ENCODE data around the gene MFAP5. TPM values are rescaled to one million over a fixed set of nuclear protein-coding genes. Genes with fewer than 3 reads are reported as not detected.

The MFAP5 gene
- polyA plus RNA-seq, 3 donors = not detected

- WGBS (ENCODE audit: insufficient coverage) = no CpG with 5 or more reads among the region's 8 CpGs
- Histone ChIP-seq H2AFZ (ENCODE audit: insufficient read depth, low read depth, low read length, poor library complexity, severe bottlenecking) (no peak overlapping the region), H3K4me3 (replicated peaks in 1 of 3; ENCODE audit: low read depth in 2 of 3, low read length in 3 of 3) (no peak overlapping the region), H3K4me1 (ENCODE audit: control insufficient read depth in 1 of 2, insufficient read depth in 2 of 2, low read length in 2 of 2) (no peaks in the 10 kb centered on the region), H4K20me1 (ENCODE audit: insufficient read depth, low read length) (no peaks in the 10 kb centered on the region), H3K27me3 (ENCODE audit: control insufficient read depth in 2 of 2, insufficient read depth in 2 of 2, low read length in 2 of 2) (no peaks in the 10 kb centered on the region), H3K36me3 (replicated peaks in 1 of 2; ENCODE audit: control insufficient read depth in 1 of 2, insufficient read depth in 2 of 2, low read length in 2 of 2) (no peaks in the 10 kb centered on the region), H3K9me3 (replicated peaks in 1 of 2; ENCODE audit: control insufficient read depth in 1 of 2, insufficient read depth in 1 of 2, low read length in 2 of 2) (no peaks in the 10 kb centered on the region), H3K4me2 (replicated peaks; ENCODE audit: extremely low read depth, low read length, poor library complexity, severe bottlenecking) (no peak overlapping the region), H3K79me2 (ENCODE audit: insufficient read depth, low read length) (no peaks in the 10 kb centered on the region), H3K27ac (ENCODE audit: low read depth in 1 of 2, low read length in 2 of 2) (no peak overlapping the region), H3K9ac (ENCODE audit: insufficient read depth, low read length, poor library complexity, severe bottlenecking) (no peak overlapping the region)
- Mint-ChIP-seq H3K4me3 (no peak overlapping the region), H3K27ac (no peak overlapping the region), H3K27me3 (ENCODE audit: low read depth in 3 of 3) (peaks cover 3 to 12% (median 4%) of the 10 kb centered on the region in 3 donors), H3K9me3 (no peaks in the 10 kb centered on the region), H3K36me3 (no peaks in the 10 kb centered on the region), H3K4me1 (peaks cover 2% of the 10 kb centered on the region)
- TF ChIP-seq CTCF (IDR thresholded peaks at IDR 0.05) = no peak
- DNase-seq = no peak
- intact Hi-C loops (cut with micrococcal nuclease) = no loop called here
Measured at GRCh38 chr12:8648576-8649205, 13.9 kb downstream of the MFAP5 start.

- no CpG with 5 or more reads among the region's 5 CpGs for WGBS (ENCODE audit: insufficient coverage)
- no peak overlapping the region for H3K9ac ChIP-seq (ENCODE audit: insufficient read depth, low read length, poor library complexity, severe bottlenecking)
- Mint-ChIP-seq H3K27me3 (ENCODE audit: low read depth in 3 of 3) (peaks cover 3 to 11% (median 4%) of the 10 kb centered on the region in 3 donors), H3K36me3 (no peaks in the 10 kb centered on the region), H3K4me3 (no peak overlapping the region), H3K27ac (no peak overlapping the region), H3K4me1 (peaks cover 2% of the 10 kb centered on the region), H3K9me3 (peaks cover 0 to 2% (median 0%) of the 10 kb centered on the region in 7 donors)
- no peaks in the 10 kb centered on the region for H3K36me3 ChIP-seq (replicated peaks in 1 of 2; ENCODE audit: control insufficient read depth in 1 of 2, insufficient read depth in 2 of 2, low read length in 2 of 2)
- H4K20me1 ChIP-seq (ENCODE audit: insufficient read depth, low read length) = no peaks in the 10 kb centered on the region
- no peak for TF ChIP-seq CTCF (IDR thresholded peaks at IDR 0.05)
- H3K9me3 ChIP-seq (replicated peaks in 1 of 2; ENCODE audit: control insufficient read depth in 1 of 2, insufficient read depth in 1 of 2, low read length in 2 of 2) = no peaks in the 10 kb centered on the region
- H3K27ac ChIP-seq (ENCODE audit: low read depth in 1 of 2, low read length in 2 of 2) = no peak overlapping the region
- no peak overlapping the region for H3K4me2 ChIP-seq (replicated peaks; ENCODE audit: extremely low read depth, low read length, poor library complexity, severe bottlenecking)
- no peak overlapping the region for H3K4me3 ChIP-seq (replicated peaks in 1 of 3; ENCODE audit: low read depth in 2 of 3, low read length in 3 of 3)
- H3K79me2 ChIP-seq (ENCODE audit: insufficient read depth, low read length) = no peaks in the 10 kb centered on the region
- no peak for DNase-seq
- intact Hi-C loops (cut with micrococcal nuclease) = no loop called here
- H2AFZ ChIP-seq (ENCODE audit: insufficient read depth, low read depth, low read length, poor library complexity, severe bottlenecking) = no peak overlapping the region
- H3K4me1 ChIP-seq (ENCODE audit: control insufficient read depth in 1 of 2, insufficient read depth in 2 of 2, low read length in 2 of 2) = no peaks in the 10 kb centered on the region
- no peaks in the 10 kb centered on the region for H3K27me3 ChIP-seq (ENCODE audit: control insufficient read depth in 2 of 2, insufficient read depth in 2 of 2, low read length in 2 of 2)
Measured at GRCh38 chr12:8647968-8648367, 14.7 kb downstream of the MFAP5 start.

Measured in CD14-positive monocyte (primary cell).